HepG2 (cell line): ENCODE measurements around the gene SVOP. TPM values are rescaled to one million over a fixed set of nuclear protein-coding genes. Genes with fewer than 3 reads are reported as not detected.

Experiments used
- ATAC-seq: fragments of 200-7000 bp; cut with Tn5 transposase; 3 replicates; pipeline ENCODE4 v1.9.1; 2020; ENCODE audit warnings: mild to moderate bottlenecking, moderate library complexity
- BruUV-seq: library from RNA; stranded (reverse); fragments of 400-500 nt; replicated peaks from 2 replicates; lab custom pipeline; 2021; lab: Mats Ljungman, UMichigan
- CTCF ChIA-PET: fragments of 300-600 bp; formaldehyde crosslinking; extraction: SDS; loops from one replicate; lab custom pipeline; 2021; ENCODE audit warnings: low total read pairs, inconsistent platforms, low intra/inter-chr PET ratio; lab: Yijun Ruan, JAX
- POLR2A ChIA-PET: fragments of 350-600 bp; sonication (Branson Sonifier 250); formaldehyde crosslinking; loops from one replicate; lab custom pipeline; 2020; ENCODE audit warnings: antibody characterized with exemption, inconsistent platforms; lab: Yijun Ruan, JAX
- DNase-seq: peaks from one replicate; pipeline ENCODE4 v3.0.0-alpha.2; 2015; ENCODE audit warnings: low spot score
- FAIRE-seq: peaks from 3 replicates; lab custom pipeline; 2011; peaks lifted over from hg19 to GRCh38; lab: Jason Lieb, UNC
- H2AFZ ChIP-seq: one replicate; pipeline ENCODE4 v1.6.1; 2011; ENCODE audit warnings: low read length, inconsistent platforms
- H3K27ac ChIP-seq: fragments of 300-600 bp; 3 replicates; pipeline ENCODE4 v1.8.0; 2011; ENCODE audit warnings: mixed run types, mild to moderate bottlenecking, mixed read lengths, low read length, inconsistent platforms; ENCODE audit not compliant: insufficient read depth; ENCODE audit errors: extremely low read length
- H3K27me3 ChIP-seq, 2 experiments: fragments of 200-600 bp in 1 of 2; 2 replicates in 1 of 2; 3 replicates in 1 of 2; pipeline versions ENCODE4 v1.6.0 to v1.8.0; 2011; ENCODE audit warnings: low read length in 2 of 2, mild to moderate bottlenecking in 2 of 2, moderate library complexity in 2 of 2, inconsistent platforms in 1 of 2; ENCODE audit not compliant: insufficient read depth in 2 of 2, control insufficient read depth in 1 of 2
- H3K36me3 ChIP-seq, 2 experiments: fragments of 200-600 bp in 1 of 2; replicated peaks in 1 of 2; 2 replicates in 1 of 2; 3 replicates in 1 of 2; pipeline versions ENCODE4 v1.5.1 to v1.8.0; 2011; ENCODE audit warnings: low read length in 2 of 2, inconsistent platforms in 1 of 2; ENCODE audit not compliant: insufficient read depth in 2 of 2, control insufficient read depth in 1 of 2
- H3K4me1 ChIP-seq: 2 replicates; pipeline ENCODE4 v1.5.1; 2012; ENCODE audit warnings: low read length, inconsistent platforms; ENCODE audit not compliant: insufficient read depth
- H3K4me2 ChIP-seq: 2 replicates; pipeline ENCODE4 v1.6.0; 2011; ENCODE audit warnings: low read depth, low read length, inconsistent platforms
- H3K4me3 ChIP-seq, 3 experiments: fragments of 200-600 bp in 1 of 3; sonication (generic), shearing (Covaris generic) in 1 of 3; replicated peaks in 1 of 3; 2 replicates each; pipeline ENCODE4 v1.5.1; 2011 to 2016; ENCODE audit warnings: low read length in 3 of 3, inconsistent platforms in 2 of 3, low read depth in 2 of 3, mild to moderate bottlenecking in 2 of 3, control low read depth in 1 of 3, mixed read lengths in 1 of 3; ENCODE audit not compliant: insufficient read depth in 1 of 3
- H3K79me2 ChIP-seq: one replicate; pipeline ENCODE4 v1.6.1; 2011; ENCODE audit warnings: low read length, inconsistent platforms; ENCODE audit not compliant: insufficient read depth
- H3K9ac ChIP-seq: 2 replicates; pipeline ENCODE4 v1.6.0; 2011; ENCODE audit warnings: mild to moderate bottlenecking, low read depth, low read length, inconsistent platforms; ENCODE audit not compliant: insufficient read depth
- H3K9me3 ChIP-seq: 2 replicates; pipeline ENCODE4 v1.5.1; 2012; ENCODE audit warnings: mild to moderate bottlenecking, low read length
- H4K20me1 ChIP-seq: 2 replicates; pipeline ENCODE4 v1.6.0; 2011; ENCODE audit warnings: inconsistent platforms, mild to moderate bottlenecking, low read length, moderate library complexity; ENCODE audit not compliant: insufficient read depth
- GMEB2 ChIP-seq: IDR thresholded peaks from 2 replicates; pipeline ENCODE4 v1.6.1; 2016; ENCODE audit warnings: missing biosample characterization, missing genetic modification reagents, low read depth
- PHF8 ChIP-seq: sonication (generic); formaldehyde crosslinking; IDR thresholded peaks from 2 replicates; pipeline ENCODE4 v1.5.0; 2020; ENCODE audit warnings: missing genetic modification reagents
- PRDM4 ChIP-seq: sonication (generic); formaldehyde crosslinking; IDR thresholded peaks from 2 replicates; pipeline ENCODE4 v1.9.0; 2021; ENCODE audit warnings: missing genetic modification reagents, borderline replicate concordance
- ZNF546 ChIP-seq: sonication (generic); formaldehyde crosslinking; conservative IDR thresholded peaks from 2 replicates; pipeline ENCODE4 v1.8.1; 2023; ENCODE audit warnings: mild to moderate bottlenecking, missing genetic modification reagents
- WGBS: methylation state at CpG from one replicate; pipeline ENCODE4 v1.1.6; 2017; ENCODE audit warnings: low lambda C conversion rate; 5-methylcytosine and 5-hydroxymethylcytosine counted together
- in situ Hi-C: cut with HindIII; loops from 2 replicates; pipeline ENCODE4 v1.10.0; 2017; ENCODE audit warnings: low pct_unique_long_range_greater_than_20kb; ENCODE audit not compliant: extremely low pct_ligation_motif_present
- intact Hi-C: fragments of 100-400 bp; cut with micrococcal nuclease; formaldehyde crosslinking; loops from one replicate; pipeline ENCODE4 v1.10.0; 2022; ENCODE audit not compliant: unreplicated experiment
- polyA plus RNA-seq, 8 experiments: library from polyadenylated mRNA; depleted of rRNA in 3 of 8; stranded (reverse) in 7 of 8; unstranded in 1 of 8; fragments of >200 nt; fragmentation: Illumina TruSeq in 4 of 8; extraction: Trizol in 4 of 8; gene quantifications; 2 replicates each; pipeline versions ENCODE4 v1.2.1 to v1.2.3, GENCODE V29; 2011 to 2016; ENCODE audit warnings: low read depth in 4 of 8, missing spikeins in 1 of 8, mixed read lengths in 1 of 8; ENCODE audit not compliant: insufficient read depth in 1 of 8
- total RNA-seq, 5 experiments: library from RNA; depleted of rRNA; stranded (reverse); fragments of >200 nt; fragmentation: Illumina TruSeq; extraction: Trizol; gene quantifications; 2 replicates each; pipeline ENCODE4 v1.2.3, GENCODE V29; 2016; ENCODE audit warnings: low read depth in 1 of 5

Gene SVOP
- total and polyA plus RNA-seq, 2 of the 13 experiments (the other 11 are each of a cell fraction or from before 2014, with no cell fraction given) = not detected

GRCh38 chr12:109057376-109057775 lies 36.5 kb upstream of the SVOP start:
- TF ChIP-seq ZNF546 (CRISPR knock-in tag) = no peak
- no peak for TF ChIP-seq PHF8 (CRISPR knock-in tag)
- TF ChIP-seq GMEB2 (CRISPR knock-in tag) = no peak
- no peak for TF ChIP-seq PRDM4 (CRISPR knock-in tag)
- Histone ChIP-seq H4K20me1 (no peaks in the 10 kb centered on the region), H3K27me3 (no peaks in the 10 kb centered on the region; a peak in 1 of 5 replicates), H2AFZ (no peak overlapping the region), H3K4me2 (no peak overlapping the region), H3K4me3 (no peak overlapping the region), H3K9ac (no peak overlapping the region), H3K36me3 (peaks cover 1 to 11% of the 10 kb centered on the region in 2 experiments), H3K27ac (no peak overlapping the region), H3K9me3 (no peaks in the 10 kb centered on the region), H3K4me1 (peaks cover 7% of the 10 kb centered on the region), H3K79me2 (peaks cover 7% of the 10 kb centered on the region)
- FAIRE-seq = no peak
- in situ Hi-C loops (no loop called here), intact Hi-C loops (no loop called here)
- WGBS = 88% methylated on average over 1 of the region's 1 CpG
- no TSS peak for BruUV-seq
- POLR2A ChIA-PET = no interaction called here
- ATAC-seq = no peak
- CTCF ChIA-PET = no interaction called here
- no peak for DNase-seq
